ENCODE data around the gene TTC12. TPM values are rescaled to one million over a fixed set of nuclear protein-coding genes. Genes with fewer than 3 reads are reported as not detected.

TTC12 gene
- total RNA-seq, 1 donor from 2014 or later: 11.1 TPM

DNA sequence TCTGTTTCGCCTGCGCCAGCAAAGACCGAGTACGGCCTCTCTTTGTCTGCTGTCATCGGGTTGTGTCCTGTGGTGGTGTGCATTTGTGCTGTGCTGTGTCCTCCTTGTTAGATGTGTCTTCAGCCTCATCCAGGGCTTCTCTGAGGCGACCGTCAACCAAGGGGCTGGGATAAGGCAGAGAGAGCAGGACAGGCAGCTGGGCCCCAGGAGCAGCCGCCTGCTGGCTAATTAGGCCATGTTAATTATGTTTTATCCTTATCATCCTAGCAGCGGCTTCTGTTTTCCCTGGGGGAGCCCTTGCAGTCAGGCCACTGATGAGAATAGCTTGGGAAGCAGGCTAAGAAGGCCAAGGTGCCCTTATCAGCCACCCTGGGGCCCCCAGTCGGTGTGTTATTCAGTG lies 40.7 kb upstream of the TTC12 start:
- peaks cover 7% of the 10 kb centered on the region for H3K27me3 Mint-ChIP-seq (ENCODE audit: unreplicated experiment)
- no peak for DNase-seq (ENCODE audit: low spot score)
- no peak overlapping the region for H3K27ac Mint-ChIP-seq (ENCODE audit: unreplicated experiment)
- TF ChIP-seq, protein P1, sequence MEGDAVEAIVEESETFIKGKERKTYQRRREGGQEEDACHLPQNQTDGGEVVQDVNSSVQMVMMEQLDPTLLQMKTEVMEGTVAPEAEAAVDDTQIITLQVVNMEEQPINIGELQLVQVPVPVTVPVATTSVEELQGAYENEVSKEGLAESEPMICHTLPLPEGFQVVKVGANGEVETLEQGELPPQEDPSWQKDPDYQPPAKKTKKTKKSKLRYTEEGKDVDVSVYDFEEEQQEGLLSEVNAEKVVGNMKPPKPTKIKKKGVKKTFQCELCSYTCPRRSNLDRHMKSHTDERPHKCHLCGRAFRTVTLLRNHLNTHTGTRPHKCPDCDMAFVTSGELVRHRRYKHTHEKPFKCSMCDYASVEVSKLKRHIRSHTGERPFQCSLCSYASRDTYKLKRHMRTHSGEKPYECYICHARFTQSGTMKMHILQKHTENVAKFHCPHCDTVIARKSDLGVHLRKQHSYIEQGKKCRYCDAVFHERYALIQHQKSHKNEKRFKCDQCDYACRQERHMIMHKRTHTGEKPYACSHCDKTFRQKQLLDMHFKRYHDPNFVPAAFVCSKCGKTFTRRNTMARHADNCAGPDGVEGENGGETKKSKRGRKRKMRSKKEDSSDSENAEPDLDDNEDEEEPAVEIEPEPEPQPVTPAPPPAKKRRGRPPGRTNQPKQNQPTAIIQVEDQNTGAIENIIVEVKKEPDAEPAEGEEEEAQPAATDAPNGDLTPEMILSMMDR (IDR thresholded peaks at IDR 0.05; ENCODE audit: unreplicated experiment): no peak
- no peaks in the 10 kb centered on the region for H3K9me3 Mint-ChIP-seq (ENCODE audit: unreplicated experiment)
- H3K36me3 Mint-ChIP-seq (ENCODE audit: low read depth, unreplicated experiment): no peaks in the 10 kb centered on the region
- H3K4me3 Mint-ChIP-seq (ENCODE audit: unreplicated experiment): no peak overlapping the region
- H3K4me1 Mint-ChIP-seq (ENCODE audit: unreplicated experiment): peaks cover 8% of the 10 kb centered on the region

DNA sequence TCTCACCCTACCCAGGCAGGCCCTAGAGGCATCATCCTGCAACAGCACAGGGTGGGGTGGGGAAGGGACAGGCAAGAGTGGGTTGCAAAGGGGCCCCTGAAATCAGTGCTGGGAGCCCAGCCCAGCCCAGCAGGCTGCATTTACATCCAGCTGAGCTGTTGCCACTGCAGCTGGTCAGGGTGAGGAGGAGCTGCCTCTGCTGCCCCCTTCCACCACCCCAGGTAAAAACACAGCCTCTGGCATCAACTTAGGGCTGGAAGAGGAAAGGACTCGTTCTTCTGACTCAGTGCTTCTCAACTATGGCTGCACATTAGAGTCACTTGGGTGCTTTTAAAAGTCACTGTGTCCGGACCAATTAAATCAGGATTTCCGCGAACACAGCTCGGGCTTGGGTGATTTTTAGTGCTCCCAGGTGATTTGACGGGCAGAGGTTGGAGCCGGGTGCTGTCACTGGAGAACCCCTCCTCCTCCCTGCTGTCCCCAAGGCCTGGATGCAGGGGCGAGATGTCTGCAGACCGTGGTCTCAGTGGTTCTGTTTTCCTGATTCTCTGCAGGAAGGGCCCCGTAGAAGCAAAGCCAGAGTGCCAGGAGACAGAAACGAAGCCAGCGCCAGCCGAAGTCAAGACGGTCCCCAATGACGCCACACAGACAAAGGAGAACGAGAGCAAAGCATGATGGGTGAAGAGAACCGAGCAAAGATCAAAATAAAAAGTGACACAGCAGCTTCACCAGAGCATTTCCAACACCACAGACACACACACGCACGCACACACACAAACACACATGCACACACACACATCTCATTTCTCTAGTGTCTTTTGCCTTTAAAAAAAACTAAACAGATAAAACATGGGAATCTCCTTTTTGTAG lies 39.4 kb upstream of the TTC12 start:
- Mint-ChIP-seq H3K36me3 (ENCODE audit: low read depth, unreplicated experiment) (no peaks in the 10 kb centered on the region), H3K4me3 (ENCODE audit: unreplicated experiment) (no peak overlapping the region), H3K9me3 (ENCODE audit: unreplicated experiment) (no peaks in the 10 kb centered on the region), H3K27me3 (ENCODE audit: unreplicated experiment) (peaks cover 7% of the 10 kb centered on the region), H3K27ac (ENCODE audit: unreplicated experiment) (no peak overlapping the region), H3K4me1 (ENCODE audit: unreplicated experiment) (peaks cover 10% of the 10 kb centered on the region)
- peak; percentile 35 for DNase-seq (ENCODE audit: low spot score)
- TF ChIP-seq, protein P1 (IDR thresholded peaks at IDR 0.05; ENCODE audit: unreplicated experiment): peak; percentile 33

DNA sequence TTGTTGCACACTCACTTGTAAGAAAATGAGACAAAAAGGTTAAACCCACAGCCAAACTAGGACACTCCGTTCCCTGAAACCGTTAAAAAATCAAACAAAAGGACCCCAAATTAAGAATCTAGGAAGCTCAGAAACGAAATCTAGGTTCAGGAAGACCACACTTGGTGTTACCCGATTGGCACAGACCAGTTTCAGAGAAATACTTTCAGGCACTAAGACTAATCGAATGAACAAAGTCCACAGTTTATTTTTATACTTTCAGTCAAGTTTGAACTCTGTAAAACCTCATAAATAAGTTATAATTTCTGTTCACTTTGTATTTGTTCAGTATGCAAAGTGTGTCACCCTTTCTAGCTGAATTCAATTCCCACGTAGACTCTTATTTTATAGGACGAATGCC lies 38.8 kb upstream of the TTC12 start:
- no peaks in the 10 kb centered on the region for H3K36me3 Mint-ChIP-seq (ENCODE audit: low read depth, unreplicated experiment)
- H3K27ac Mint-ChIP-seq (ENCODE audit: unreplicated experiment): no peak overlapping the region
- peaks cover 10% of the 10 kb centered on the region for H3K4me1 Mint-ChIP-seq (ENCODE audit: unreplicated experiment)
- H3K27me3 Mint-ChIP-seq (ENCODE audit: unreplicated experiment): peaks cover 3% of the 10 kb centered on the region
- TF ChIP-seq, protein P1 (IDR thresholded peaks at IDR 0.05; ENCODE audit: unreplicated experiment): no peak
- H3K9me3 Mint-ChIP-seq (ENCODE audit: unreplicated experiment): no peaks in the 10 kb centered on the region
- no peak for DNase-seq (ENCODE audit: low spot score)
- H3K4me3 Mint-ChIP-seq (ENCODE audit: unreplicated experiment): no peak overlapping the region

DNA sequence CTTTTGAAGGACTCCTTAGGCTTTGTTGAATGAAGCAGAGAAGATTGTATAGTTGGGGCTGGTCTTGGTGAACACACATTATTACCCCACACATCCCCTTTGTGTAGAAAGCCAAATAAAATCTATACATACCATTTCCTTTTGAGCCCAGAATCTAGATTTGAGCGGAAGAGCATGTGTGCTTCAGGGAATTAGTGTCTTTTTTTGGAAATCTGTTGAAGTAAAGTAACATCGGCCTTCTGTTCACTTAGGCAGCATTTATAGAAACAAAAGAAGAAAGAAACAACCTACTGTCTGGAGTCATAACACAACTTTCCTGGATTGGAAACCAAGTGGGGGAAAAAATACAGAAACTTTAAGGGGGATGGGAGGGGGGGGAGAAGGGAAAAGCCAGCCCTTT lies 37.9 kb upstream of the TTC12 start:
- Mint-ChIP-seq H3K4me1 (ENCODE audit: unreplicated experiment) (peaks cover 10% of the 10 kb centered on the region), H3K27me3 (ENCODE audit: unreplicated experiment) (peaks cover 3% of the 10 kb centered on the region), H3K27ac (ENCODE audit: unreplicated experiment) (no peak overlapping the region), H3K36me3 (ENCODE audit: low read depth, unreplicated experiment) (no peaks in the 10 kb centered on the region), H3K4me3 (ENCODE audit: unreplicated experiment) (no peak overlapping the region), H3K9me3 (ENCODE audit: unreplicated experiment) (no peaks in the 10 kb centered on the region)
- DNase-seq (ENCODE audit: low spot score): no peak
- TF ChIP-seq, protein P1 (IDR thresholded peaks at IDR 0.05; ENCODE audit: unreplicated experiment): no peak

DNA sequence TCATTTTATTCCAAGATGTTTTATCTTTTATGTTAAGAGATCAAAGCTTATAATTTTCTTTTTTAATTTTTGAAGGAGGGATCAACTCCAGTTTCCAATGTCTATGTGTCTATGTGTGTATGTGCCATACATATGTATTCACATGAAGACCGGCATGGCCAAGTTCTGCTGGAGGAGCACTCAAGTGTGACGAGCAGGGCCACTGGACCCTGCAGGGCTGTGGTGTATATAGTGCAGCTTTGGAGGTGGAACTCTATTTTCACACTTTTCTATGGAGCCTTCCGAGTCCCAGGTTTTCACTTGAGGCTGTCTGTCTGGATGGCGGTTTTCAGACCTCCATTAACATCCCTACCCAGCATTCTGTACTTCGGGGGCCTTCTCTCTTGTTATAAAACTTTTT lies 36.5 kb upstream of the TTC12 start:
- no peaks in the 10 kb centered on the region for H3K36me3 Mint-ChIP-seq (ENCODE audit: low read depth, unreplicated experiment)

More for the DNA sequence above, 36.5 kb upstream of the TTC12 start:
- no peaks in the 10 kb centered on the region for H3K27me3 Mint-ChIP-seq (ENCODE audit: unreplicated experiment)
- H3K27ac Mint-ChIP-seq (ENCODE audit: unreplicated experiment): no peak overlapping the region
- DNase-seq (ENCODE audit: low spot score): no peak
- H3K4me1 Mint-ChIP-seq (ENCODE audit: unreplicated experiment): peaks cover 3% of the 10 kb centered on the region
- H3K9me3 Mint-ChIP-seq (ENCODE audit: unreplicated experiment): no peaks in the 10 kb centered on the region
- no peak overlapping the region for H3K4me3 Mint-ChIP-seq (ENCODE audit: unreplicated experiment)
- TF ChIP-seq, protein P1 (IDR thresholded peaks at IDR 0.05; ENCODE audit: unreplicated experiment): no peak

Measured in endothelial cell (in vitro differentiated cells).